H9 (cell line): ENCODE data around the gene HK2. TPM values are rescaled to one million over a fixed set of nuclear protein-coding genes. Genes with fewer than 3 reads are reported as not detected.

ENCODE experiments used
- DNase-seq: peaks from one replicate; pipeline ENCODE4 v3.0.0-alpha.2; 2017
- H2AFZ ChIP-seq: one replicate; pipeline ENCODE4 v1.6.1; 2013; ENCODE audit warnings: mild to moderate bottlenecking, low read length, control low read depth, moderate library complexity
- H2AK5ac ChIP-seq: 2 replicates; pipeline ENCODE4 v1.6.1; 2013; ENCODE audit warnings: low read length, control low read depth, mixed read lengths; ENCODE audit not compliant: insufficient read length
- H2BK120ac ChIP-seq: one replicate; pipeline ENCODE4 v1.6.1; 2013; ENCODE audit warnings: low read depth, mild to moderate bottlenecking, low read length, control low read depth, inconsistent platforms; ENCODE audit not compliant: poor library complexity, severe bottlenecking
- H2BK12ac ChIP-seq: 2 replicates; pipeline ENCODE4 v1.6.1; 2013; ENCODE audit warnings: low read length, control low read depth, mixed read lengths, low read depth; ENCODE audit not compliant: insufficient read length
- H2BK15ac ChIP-seq: 2 replicates; pipeline ENCODE4 v1.6.1; 2013; ENCODE audit warnings: low read depth, low read length, control low read depth
- H2BK20ac ChIP-seq: one replicate; pipeline ENCODE4 v1.6.1; 2013; ENCODE audit warnings: low read depth, mild to moderate bottlenecking, low read length, control low read depth, inconsistent platforms; ENCODE audit not compliant: poor library complexity, severe bottlenecking
- H2BK5ac ChIP-seq: 2 replicates; pipeline ENCODE4 v1.6.1; 2013; ENCODE audit warnings: low read length, control low read depth, mixed read lengths; ENCODE audit not compliant: insufficient read length
- H3K14ac ChIP-seq: 2 replicates; pipeline ENCODE4 v1.6.1; 2013; ENCODE audit warnings: low read length, control low read depth; ENCODE audit not compliant: insufficient read depth
- H3K18ac ChIP-seq: 2 replicates; pipeline ENCODE4 v1.6.1; 2013; ENCODE audit warnings: low read depth, mild to moderate bottlenecking, mixed read lengths, low read length, control low read depth; ENCODE audit not compliant: insufficient read length
- H3K23ac ChIP-seq: 2 replicates; pipeline ENCODE4 v1.6.1; 2013; ENCODE audit warnings: low read length, control low read depth, mixed read lengths, low read depth; ENCODE audit not compliant: insufficient read length
- H3K23me2 ChIP-seq: 2 replicates; pipeline ENCODE4 v1.6.1; 2013; ENCODE audit warnings: low read depth, mild to moderate bottlenecking, mixed read lengths, low read length, control low read depth; ENCODE audit not compliant: insufficient read length, poor library complexity, severe bottlenecking
- H3K27ac ChIP-seq: 2 replicates; pipeline ENCODE4 v1.5.1; 2013; ENCODE audit warnings: low read length, control low read depth, mixed read lengths, low read depth; ENCODE audit not compliant: insufficient read length
- H3K27me3 ChIP-seq: 2 replicates; pipeline ENCODE4 v1.6.1; 2013; ENCODE audit warnings: low read length, control low read depth, inconsistent platforms; ENCODE audit not compliant: insufficient read depth
- H3K4ac ChIP-seq: 2 replicates; pipeline ENCODE4 v1.6.1; 2013; ENCODE audit warnings: low read depth, mild to moderate bottlenecking, control low read depth, inconsistent platforms, low read length, moderate library complexity
- H3K4me1 ChIP-seq: 2 replicates; pipeline ENCODE4 v1.6.1; 2013; ENCODE audit warnings: low read length, control low read depth, inconsistent platforms; ENCODE audit not compliant: insufficient read depth
- H3K4me2 ChIP-seq: 2 replicates; pipeline ENCODE4 v1.6.1; 2013; ENCODE audit warnings: low read length, control low read depth, mixed read lengths; ENCODE audit not compliant: insufficient read length, insufficient read depth
- H3K56ac ChIP-seq: 2 replicates; pipeline ENCODE4 v1.6.1; 2013; ENCODE audit warnings: low read depth, mild to moderate bottlenecking, mixed read lengths, low read length, control low read depth; ENCODE audit not compliant: insufficient read length
- H3K79me1 ChIP-seq: 2 replicates; pipeline ENCODE4 v1.6.1; 2013; ENCODE audit warnings: low read depth, mild to moderate bottlenecking, moderate library complexity, low read length, control low read depth, inconsistent platforms; ENCODE audit not compliant: insufficient read depth, poor library complexity, severe bottlenecking
- H3K79me2 ChIP-seq: 2 replicates; pipeline ENCODE4 v1.6.1; 2013; ENCODE audit warnings: low read length, control low read depth, inconsistent platforms; ENCODE audit not compliant: insufficient read depth
- H3K9ac ChIP-seq: 2 replicates; pipeline ENCODE4 v1.6.1; 2013; ENCODE audit warnings: low read length, control low read depth, mixed read lengths; ENCODE audit not compliant: insufficient read length; ENCODE audit errors: extremely low read depth
- H3K9me3 ChIP-seq: one replicate; pipeline ENCODE4 v1.6.1; 2013; ENCODE audit warnings: low read depth, low read length, inconsistent platforms; ENCODE audit not compliant: control insufficient read depth
- H3T11ph ChIP-seq: one replicate; pipeline ENCODE4 v1.6.1; 2013; ENCODE audit warnings: mild to moderate bottlenecking, low read length, control low read depth, inconsistent platforms
- H4K20me1 ChIP-seq: one replicate; pipeline ENCODE4 v1.6.1; 2013; ENCODE audit not compliant: control insufficient read depth, insufficient read length, insufficient read depth
- H4K5ac ChIP-seq: 2 replicates; pipeline ENCODE4 v1.6.1; 2013; ENCODE audit warnings: low read depth, mild to moderate bottlenecking, mixed read lengths, low read length, control low read depth; ENCODE audit not compliant: insufficient read length
- H4K8ac ChIP-seq: replicated peaks from 2 replicates; pipeline ENCODE4 v1.6.1; 2013; ENCODE audit warnings: low read length, control low read depth, mixed read lengths, low read depth; ENCODE audit not compliant: insufficient read length
- H4K91ac ChIP-seq: 2 replicates; pipeline ENCODE4 v1.6.1; 2013; ENCODE audit warnings: low read depth, mild to moderate bottlenecking, moderate library complexity, mixed read lengths, low read length, control low read depth; ENCODE audit not compliant: insufficient read length
- H3K27ac Mint-ChIP-seq, 3 experiments: 2 replicates in 2 of 3; 3 replicates in 1 of 3; pipeline ENCODE4 v1.8.0; 2020 to 2021; ENCODE audit warnings: mixed read lengths in 3 of 3, mild to moderate bottlenecking in 1 of 3, moderate library complexity in 1 of 3
- H3K27me3 Mint-ChIP-seq: 2 replicates; pipeline ENCODE4 v1.8.0; 2021; ENCODE audit warnings: low read depth, mild to moderate bottlenecking, moderate library complexity, mixed read lengths
- H3K36me3 Mint-ChIP-seq, 3 experiments: 2 replicates in 2 of 3; 3 replicates in 1 of 3; pipeline ENCODE4 v1.8.0; 2020 to 2021; ENCODE audit warnings: low read depth in 3 of 3, mixed read lengths in 3 of 3; ENCODE audit not compliant: insufficient read depth in 1 of 3
- H3K4me1 Mint-ChIP-seq, 2 experiments: 2 replicates each; pipeline ENCODE4 v1.8.0; 2020; ENCODE audit warnings: mixed read lengths in 2 of 2
- H3K4me3 Mint-ChIP-seq, 2 experiments: 2 replicates in 1 of 2; 3 replicates in 1 of 2; pipeline ENCODE4 v1.8.0; 2020 to 2021; ENCODE audit warnings: mild to moderate bottlenecking in 2 of 2, mixed read lengths in 2 of 2, moderate library complexity in 1 of 2
- H3K9me3 Mint-ChIP-seq, 2 experiments: 2 replicates in 1 of 2; 3 replicates in 1 of 2; pipeline ENCODE4 v1.8.0; 2020; ENCODE audit warnings: mild to moderate bottlenecking in 2 of 2, mixed read lengths in 2 of 2, moderate library complexity in 1 of 2
- WGBS: extraction: QIAGEN DNeasy Blood & Tissue Kit; methylation state at CpG from one replicate; pipeline ENCODE4 v1.1.7; 2013; ENCODE audit warnings: missing lambda C conversion rate, low lambda C conversion rate, mixed read lengths; ENCODE audit not compliant: insufficient read length; ENCODE audit errors: extremely low coverage; 5-methylcytosine and 5-hydroxymethylcytosine counted together
- total RNA-seq: library from RNA; stranded (reverse); gene quantifications from 2 replicates; pipeline ENCODE4 v1.2.1, GENCODE V29; 2021
- TF ChIP-seq, protein P1 (sequence below): fragments of 200-600 bp; sonication (generic); conservative IDR thresholded peaks from 3 replicates; pipeline ENCODE4 v1.8.0; 2021; ENCODE audit warnings: antibody characterized with exemption, mild to moderate bottlenecking

Gene HK2
- total RNA-seq, 1 experiment from 2014 or later, result 54.3 TPM

DNA sequence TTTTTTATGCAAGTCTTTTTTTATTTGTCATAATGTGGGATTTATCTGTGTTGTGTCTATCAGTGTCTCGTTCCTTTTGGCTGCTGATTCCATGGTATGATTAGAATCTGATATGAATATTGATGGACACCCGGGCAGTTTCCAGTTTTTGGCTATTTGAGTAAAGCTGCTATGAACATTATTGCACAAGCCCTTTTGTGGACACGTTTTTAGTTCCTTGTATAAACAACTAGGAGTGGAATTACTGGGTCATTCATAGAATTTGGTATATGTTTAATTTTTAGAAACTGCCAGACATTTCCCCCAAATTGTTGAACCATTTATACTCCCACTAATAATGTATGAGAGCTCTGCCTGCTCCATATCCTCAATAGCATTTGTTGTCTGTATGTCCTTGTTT, 26.6 kb downstream of the HK2 start:
- Histone ChIP-seq H3K4me2 (no peak overlapping the region), H3K9ac (no peak overlapping the region), H2BK120ac (no peak overlapping the region), H3K9me3 (no peaks in the 10 kb centered on the region), H4K91ac (no peak overlapping the region), H2BK15ac (no peak overlapping the region), H3K4ac (no peak overlapping the region), H3K56ac (no peak overlapping the region), H3K14ac (no peak overlapping the region), H2BK12ac (no peak overlapping the region), H3K4me1 (peaks cover 7% of the 10 kb centered on the region; the same call in 1 of the 2 replicates), H4K5ac (no peak overlapping the region), H4K20me1 (no peaks in the 10 kb centered on the region), H3K27me3 (no peaks in the 10 kb centered on the region), H3K79me1 (no peaks in the 10 kb centered on the region), H2BK20ac (no peak overlapping the region), H3K23ac (no peak overlapping the region), H4K8ac (no peak overlapping the region), H3K27ac (no peak overlapping the region), H3K79me2 (peaks cover 3% of the 10 kb centered on the region; the same call in 1 of the 2 replicates), H2AK5ac (no peak overlapping the region), H2AFZ (no peak overlapping the region), H3K23me2 (no peaks in the 10 kb centered on the region), H3T11ph (no peak overlapping the region), H2BK5ac (no peak overlapping the region), H3K18ac (no peak overlapping the region)
- TF ChIP-seq, protein P1, sequence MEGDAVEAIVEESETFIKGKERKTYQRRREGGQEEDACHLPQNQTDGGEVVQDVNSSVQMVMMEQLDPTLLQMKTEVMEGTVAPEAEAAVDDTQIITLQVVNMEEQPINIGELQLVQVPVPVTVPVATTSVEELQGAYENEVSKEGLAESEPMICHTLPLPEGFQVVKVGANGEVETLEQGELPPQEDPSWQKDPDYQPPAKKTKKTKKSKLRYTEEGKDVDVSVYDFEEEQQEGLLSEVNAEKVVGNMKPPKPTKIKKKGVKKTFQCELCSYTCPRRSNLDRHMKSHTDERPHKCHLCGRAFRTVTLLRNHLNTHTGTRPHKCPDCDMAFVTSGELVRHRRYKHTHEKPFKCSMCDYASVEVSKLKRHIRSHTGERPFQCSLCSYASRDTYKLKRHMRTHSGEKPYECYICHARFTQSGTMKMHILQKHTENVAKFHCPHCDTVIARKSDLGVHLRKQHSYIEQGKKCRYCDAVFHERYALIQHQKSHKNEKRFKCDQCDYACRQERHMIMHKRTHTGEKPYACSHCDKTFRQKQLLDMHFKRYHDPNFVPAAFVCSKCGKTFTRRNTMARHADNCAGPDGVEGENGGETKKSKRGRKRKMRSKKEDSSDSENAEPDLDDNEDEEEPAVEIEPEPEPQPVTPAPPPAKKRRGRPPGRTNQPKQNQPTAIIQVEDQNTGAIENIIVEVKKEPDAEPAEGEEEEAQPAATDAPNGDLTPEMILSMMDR, result no peak
- H3K4me3 Mint-ChIP-seq, result no peak overlapping the region
- H3K27ac Mint-ChIP-seq, result peak overlapping the region in 2 of 3 experiments; percentile 46 to 83; a peak in 3 of 7 replicates
- no peak for DNase-seq
- WGBS, result no CpG with 5 or more reads among the region's 3 CpGs
- no peaks in the 10 kb centered on the region for H3K9me3 Mint-ChIP-seq
- peaks cover 35 to 38% of the 10 kb centered on the region in 2 experiments for H3K4me1 Mint-ChIP-seq
- H3K36me3 Mint-ChIP-seq, result peaks cover 14 to 36% (median 31%) of the 10 kb centered on the region in 3 experiments; a peak in 6 of 7 replicates
- no peaks in the 10 kb centered on the region for H3K27me3 Mint-ChIP-seq
